SK-N-SH (cell line): Measurements from ENCODE around the gene DNMBP. TPM values are rescaled to one million over a fixed set of nuclear protein-coding genes. Genes with fewer than 3 reads are reported as not detected.
A peak's percentile ranks its signal among the peaks of the same experiment; 100 is the strongest.

Source experiments
- CHD2 ChIP-seq: fragments of 150-350 bp; IDR thresholded peaks from 2 replicates; pipeline ENCODE4 v1.6.1; 2018; ENCODE audit warnings: low read length; ENCODE audit not compliant: partially characterized antibody
- ELF1 ChIP-seq: IDR thresholded peaks from 2 replicates; pipeline ENCODE4 v1.4.0; 2012
- EZH2phosphoT487 ChIP-seq: fragments of 200-600 bp; sonication (generic); IDR thresholded peaks from 2 replicates; pipeline ENCODE4 v1.6.1; 2017; ENCODE audit warnings: low read depth, mixed run types, mild to moderate bottlenecking, antibody characterized with exemption, moderate library complexity, borderline replicate concordance
- FOSL2 ChIP-seq: IDR thresholded peaks from 2 replicates; pipeline ENCODE4 v1.4.0; 2012; ENCODE audit warnings: low read depth, mild to moderate bottlenecking, moderate library complexity, borderline replicate concordance
- FOXJ3 ChIP-seq: sonication (generic); formaldehyde crosslinking; IDR thresholded peaks from 2 replicates; pipeline ENCODE4 v1.5.1; 2020; ENCODE audit warnings: mild to moderate bottlenecking, missing genetic modification reagents
- FOXM1 ChIP-seq: IDR thresholded peaks from 2 replicates; pipeline ENCODE4 v1.4.0; 2012; ENCODE audit warnings: low read depth, mild to moderate bottlenecking
- GABPA ChIP-seq: IDR thresholded peaks from 2 replicates; pipeline ENCODE4 v1.4.0; 2012; ENCODE audit warnings: low read depth, mild to moderate bottlenecking
- GATA2 ChIP-seq: sonication (generic); formaldehyde crosslinking; IDR thresholded peaks from 2 replicates; pipeline ENCODE4 v1.5.0; 2020; ENCODE audit warnings: mild to moderate bottlenecking, missing genetic modification reagents
- IRF3 ChIP-seq: fragments of 150-350 bp; IDR thresholded peaks from 2 replicates; pipeline ENCODE4 v1.6.1; 2016; ENCODE audit warnings: mild to moderate bottlenecking, low read depth, low read length
- JUND ChIP-seq: IDR thresholded peaks from 2 replicates; pipeline ENCODE4 v1.4.0; 2012
- NFIC ChIP-seq: IDR thresholded peaks from 2 replicates; pipeline ENCODE4 v1.4.0; 2012; ENCODE audit warnings: borderline replicate concordance
- NRF1 ChIP-seq: IDR thresholded peaks from 2 replicates; pipeline ENCODE4 v1.6.1; 2012; ENCODE audit warnings: low read depth, mild to moderate bottlenecking, low read length
- RAD21 ChIP-seq: IDR thresholded peaks from 2 replicates; pipeline ENCODE4 v1.6.1; 2012; ENCODE audit warnings: mild to moderate bottlenecking, low read length
- RFX5 ChIP-seq: IDR thresholded peaks from 2 replicates; pipeline ENCODE4 v1.6.1; 2012; ENCODE audit warnings: mild to moderate bottlenecking, improper control_type of control experiment, low read length
- RXRA ChIP-seq: IDR thresholded peaks from 2 replicates; pipeline ENCODE4 v1.4.0; 2012; ENCODE audit warnings: low read depth, mild to moderate bottlenecking, borderline replicate concordance
- SMC3 ChIP-seq: IDR thresholded peaks from 2 replicates; pipeline ENCODE4 v1.6.1; 2012; ENCODE audit warnings: low read depth, low read length, improper control_type of control experiment
- TAF1 ChIP-seq: IDR thresholded peaks from 2 replicates; pipeline ENCODE4 v1.6.1; 2012; ENCODE audit warnings: low read depth, mild to moderate bottlenecking, low read length, moderate library complexity, borderline replicate concordance
- TCF12 ChIP-seq: IDR thresholded peaks from 2 replicates; pipeline ENCODE4 v1.4.0; 2012
- TEAD4 ChIP-seq: IDR thresholded peaks from 2 replicates; pipeline ENCODE4 v1.4.0; 2012; ENCODE audit warnings: mild to moderate bottlenecking, borderline replicate concordance; ENCODE audit not compliant: insufficient read depth
- USF1 ChIP-seq: IDR thresholded peaks from 2 replicates; pipeline ENCODE4 v1.4.0; 2012; ENCODE audit warnings: low read depth, borderline replicate concordance
- USF2 ChIP-seq: fragments of 150-350 bp; IDR thresholded peaks from 2 replicates; pipeline ENCODE4 v1.6.1; 2017; ENCODE audit warnings: antibody characterized with exemption, low read length, low read depth, borderline replicate concordance
- polyA plus RNA-seq, 3 experiments: library from polyadenylated mRNA; depleted of rRNA; stranded (reverse); fragments of >200 nt; gene quantifications; 2 replicates each; pipeline ENCODE4 v1.2.3, GENCODE V29; 2012

DNMBP gene
- polyA plus RNA-seq, 1 of the 3 experiments (the other 2 are of a cell fraction): 40.2 TPM

- TF ChIP-seq IRF3: no peak
- TF ChIP-seq USF2: no peak
- TF ChIP-seq FOXJ3 (CRISPR knock-in tag): no peak
- TF ChIP-seq ELF1: no peak
- TF ChIP-seq NFIC: no peak; the same call in 1 of the 2 replicates
- no peak for TF ChIP-seq FOXM1
- peak; percentile 79 for TF ChIP-seq FOSL2
- TF ChIP-seq RXRA: peak; percentile 83; the same call in 1 of the 2 replicates
- TF ChIP-seq NRF1: no peak
- no peak for TF ChIP-seq GATA2 (CRISPR knock-in tag)
- no peak for TF ChIP-seq RAD21
- TF ChIP-seq CHD2: no peak
- no peak for TF ChIP-seq GABPA
- no peak for TF ChIP-seq RFX5
- peak; percentile 69 for TF ChIP-seq TCF12
- TF ChIP-seq TEAD4: peak; percentile 54; the same call in 1 of the 2 replicates
- TF ChIP-seq TAF1: no peak
- TF ChIP-seq JUND: peak; percentile 80
- no peak for TF ChIP-seq EZH2phosphoT487
- no peak for TF ChIP-seq USF1
- TF ChIP-seq SMC3: no peak
Observed at GRCh38 chr10:99976886-99977665, 32.7 kb downstream of the DNMBP start (continued).
